ENCODE data around the gene UGT1A5.

The UGT1A5 gene

GRCh38 chr2:233791151-233791882, 78.6 kb downstream of the UGT1A5 start:
- CTCF ChIA-PET = no interaction called here
- DNase-seq (ENCODE audit: extremely low spot score) = no peak
- TF ChIP-seq, protein P1, sequence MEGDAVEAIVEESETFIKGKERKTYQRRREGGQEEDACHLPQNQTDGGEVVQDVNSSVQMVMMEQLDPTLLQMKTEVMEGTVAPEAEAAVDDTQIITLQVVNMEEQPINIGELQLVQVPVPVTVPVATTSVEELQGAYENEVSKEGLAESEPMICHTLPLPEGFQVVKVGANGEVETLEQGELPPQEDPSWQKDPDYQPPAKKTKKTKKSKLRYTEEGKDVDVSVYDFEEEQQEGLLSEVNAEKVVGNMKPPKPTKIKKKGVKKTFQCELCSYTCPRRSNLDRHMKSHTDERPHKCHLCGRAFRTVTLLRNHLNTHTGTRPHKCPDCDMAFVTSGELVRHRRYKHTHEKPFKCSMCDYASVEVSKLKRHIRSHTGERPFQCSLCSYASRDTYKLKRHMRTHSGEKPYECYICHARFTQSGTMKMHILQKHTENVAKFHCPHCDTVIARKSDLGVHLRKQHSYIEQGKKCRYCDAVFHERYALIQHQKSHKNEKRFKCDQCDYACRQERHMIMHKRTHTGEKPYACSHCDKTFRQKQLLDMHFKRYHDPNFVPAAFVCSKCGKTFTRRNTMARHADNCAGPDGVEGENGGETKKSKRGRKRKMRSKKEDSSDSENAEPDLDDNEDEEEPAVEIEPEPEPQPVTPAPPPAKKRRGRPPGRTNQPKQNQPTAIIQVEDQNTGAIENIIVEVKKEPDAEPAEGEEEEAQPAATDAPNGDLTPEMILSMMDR (IDR thresholded peaks at IDR 0.05; ENCODE audit: control extremely low read depth, extremely low read depth, low read depth, missing control alignments) = no peak
- POLR2A ChIA-PET = no interaction called here

DNA sequence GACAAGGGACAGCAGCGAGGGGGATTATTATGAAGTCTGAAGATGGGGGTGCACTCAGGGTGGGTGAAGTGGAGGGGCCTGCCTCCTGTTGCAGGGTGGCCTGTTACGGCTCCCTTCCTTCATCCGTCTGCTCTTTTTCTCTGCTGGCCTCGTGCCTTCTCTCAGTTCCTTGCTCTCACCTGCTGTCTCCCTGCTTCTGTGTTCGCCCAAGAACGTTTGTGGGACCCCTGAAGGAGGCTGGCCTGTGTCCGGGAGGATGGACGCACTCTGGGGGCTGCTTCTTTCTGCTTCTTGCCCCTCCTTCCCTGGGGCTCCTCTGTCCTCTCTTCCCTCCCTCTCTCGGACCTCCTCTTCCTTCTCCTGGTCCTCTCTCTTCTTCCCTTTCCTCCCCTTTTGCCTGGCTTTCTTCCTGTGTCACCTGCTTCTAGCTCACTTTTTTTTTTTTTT, 79.2 kb downstream of the UGT1A5 start:
- TF ChIP-seq, protein P1 (IDR thresholded peaks at IDR 0.05; ENCODE audit: control extremely low read depth, extremely low read depth, low read depth, missing control alignments) = no peak
- CTCF ChIA-PET = no interaction called here
- POLR2A ChIA-PET = no interaction called here
- no peak for DNase-seq (ENCODE audit: extremely low spot score)

DNA sequence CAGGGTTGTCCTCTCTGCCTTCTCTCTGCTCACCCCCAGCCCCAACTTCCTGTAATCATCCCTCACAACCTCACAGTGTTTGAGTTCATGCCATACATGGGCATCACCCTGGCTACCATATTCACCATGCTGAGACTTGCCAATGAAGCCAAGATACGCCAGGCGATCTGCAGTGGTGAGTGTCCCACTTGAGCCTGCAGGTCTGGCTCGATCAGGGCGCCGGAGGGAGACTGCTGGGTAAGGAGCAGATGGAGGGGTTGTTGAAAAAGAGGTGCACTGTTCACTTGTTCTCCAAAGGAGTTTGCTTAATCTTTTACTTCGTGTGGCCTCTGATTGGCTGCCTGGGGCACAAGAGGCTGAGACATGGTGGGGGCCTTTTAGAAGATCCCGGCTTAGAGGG, 80.0 kb downstream of the UGT1A5 start:
- POLR2A ChIA-PET = no interaction called here
- TF ChIP-seq, protein P1 (IDR thresholded peaks at IDR 0.05; ENCODE audit: control extremely low read depth, extremely low read depth, low read depth, missing control alignments) = no peak
- no peak for DNase-seq (ENCODE audit: extremely low spot score)
- CTCF ChIA-PET = no interaction called here

DNA sequence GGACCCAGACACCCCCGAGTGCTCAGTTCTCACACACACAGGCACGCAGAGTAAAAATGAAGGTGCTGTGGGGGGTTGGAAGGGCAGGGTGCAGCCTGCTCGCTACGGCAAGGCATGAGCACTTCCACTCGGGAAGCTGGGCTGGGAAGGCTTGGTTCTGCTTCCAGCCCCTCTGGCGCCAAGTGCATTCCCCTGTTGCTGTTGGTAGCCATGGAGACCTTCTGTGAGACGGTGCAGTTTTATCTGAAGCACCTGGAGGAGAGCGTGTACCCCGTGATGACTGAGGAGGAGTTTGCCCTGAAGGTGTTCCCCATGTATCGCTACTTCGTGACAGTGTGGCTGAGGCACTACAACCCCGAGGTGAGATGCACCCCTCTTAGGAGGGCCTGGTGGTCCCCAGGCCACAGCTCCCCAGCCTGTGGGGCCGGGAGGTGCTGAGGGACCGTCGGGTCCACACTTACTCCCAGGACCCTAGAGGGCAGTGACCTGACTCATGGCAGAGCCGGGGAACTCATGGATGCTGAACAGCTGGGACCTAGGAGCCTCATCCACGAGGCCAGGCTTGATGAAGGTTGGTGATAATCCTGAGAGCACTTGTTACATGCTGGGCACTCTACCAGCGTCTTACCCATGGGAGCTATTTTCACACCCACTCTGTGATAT, 80.9 kb downstream of the UGT1A5 start:
- DNase-seq (ENCODE audit: extremely low spot score) = no peak
- TF ChIP-seq, protein P1 (IDR thresholded peaks at IDR 0.05; ENCODE audit: control extremely low read depth, extremely low read depth, low read depth, missing control alignments) = no peak
- CTCF ChIA-PET = no interaction called here
- POLR2A ChIA-PET = no interaction called here

DNA sequence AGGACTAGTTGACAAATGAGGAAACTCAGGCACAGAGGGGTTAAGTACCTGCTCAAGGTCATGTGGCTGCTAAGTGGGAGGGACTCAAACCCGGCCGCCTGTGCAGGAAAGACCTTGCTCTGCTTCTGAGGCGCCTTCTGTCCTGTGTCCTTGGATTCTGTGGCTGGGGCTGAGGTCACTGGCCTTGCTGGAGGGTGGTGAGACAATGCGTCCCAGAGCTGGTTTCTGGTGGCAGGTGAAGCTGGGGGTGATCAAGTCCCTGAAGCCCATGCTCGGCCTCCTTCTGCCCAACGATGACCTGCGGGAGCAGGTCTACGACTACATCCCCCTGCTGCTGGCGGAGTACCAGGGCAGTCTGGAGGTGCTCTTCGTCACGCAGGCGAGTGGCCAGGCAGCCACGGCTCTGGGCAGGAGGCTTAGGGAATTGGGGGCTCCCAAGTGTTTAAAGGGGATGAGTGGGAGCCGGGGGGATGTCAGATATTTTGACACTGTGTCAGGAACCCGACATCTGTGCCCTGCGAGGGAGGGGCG, 81.5 kb downstream of the UGT1A5 start:
- TF ChIP-seq, protein P1 (IDR thresholded peaks at IDR 0.05; ENCODE audit: control extremely low read depth, extremely low read depth, low read depth, missing control alignments) = no peak
- CTCF ChIA-PET = interaction anchor here (1.7 kb wide), 1 partner anchor 14 kb away, joined by 4 read pairs; no protein-coding TSS in a partner anchor
- POLR2A ChIA-PET = no interaction called here
- no peak for DNase-seq (ENCODE audit: extremely low spot score)

- CTCF ChIA-PET = interaction anchor here (1.1 to 1.9 kb wide), 3 partner anchors 9 to 19 kb away, joined by 3 to 4 read pairs (median 4); no protein-coding TSS in a partner anchor
- POLR2A ChIA-PET = no interaction called here
- TF ChIP-seq, protein P1 (IDR thresholded peaks at IDR 0.05; ENCODE audit: control extremely low read depth, extremely low read depth, low read depth, missing control alignments) = no peak
These were observed 83.0 kb downstream of the UGT1A5 start for GRCh38 chr2:233795735-233796171.

More at GRCh38 chr2:233795735-233796171, 83.0 kb downstream of the UGT1A5 start:
- DNase-seq (ENCODE audit: extremely low spot score) = no peak
